Body of pancreas (tissue), 4 donors: ENCODE measurements around the gene PRR18.

ENCODE experiments used
- POLR2A ChIP-seq, 3 donors: fragments of 450-650 bp; IDR thresholded peaks; one replicate each; pipeline ENCODE4 v1.6.1; 2016; ENCODE audit warnings: antibody characterized with exemption in 3 of 3, mild to moderate bottlenecking in 2 of 3
- TF ChIP-seq, protein P1 (sequence below), 7 experiments: fragments of 450-650 bp in 4 of 7; fragments of 200-600 bp in 3 of 7; sonication (generic) in 3 of 7; IDR thresholded peaks; one replicate each; pipeline ENCODE4 v1.5.1; 2016 to 2019; ENCODE audit warnings: antibody characterized with exemption in 7 of 7

GRCh38 chr6:166270706-166271375 lies 37.4 kb downstream of the PRR18 start:
- TF ChIP-seq, protein P1, sequence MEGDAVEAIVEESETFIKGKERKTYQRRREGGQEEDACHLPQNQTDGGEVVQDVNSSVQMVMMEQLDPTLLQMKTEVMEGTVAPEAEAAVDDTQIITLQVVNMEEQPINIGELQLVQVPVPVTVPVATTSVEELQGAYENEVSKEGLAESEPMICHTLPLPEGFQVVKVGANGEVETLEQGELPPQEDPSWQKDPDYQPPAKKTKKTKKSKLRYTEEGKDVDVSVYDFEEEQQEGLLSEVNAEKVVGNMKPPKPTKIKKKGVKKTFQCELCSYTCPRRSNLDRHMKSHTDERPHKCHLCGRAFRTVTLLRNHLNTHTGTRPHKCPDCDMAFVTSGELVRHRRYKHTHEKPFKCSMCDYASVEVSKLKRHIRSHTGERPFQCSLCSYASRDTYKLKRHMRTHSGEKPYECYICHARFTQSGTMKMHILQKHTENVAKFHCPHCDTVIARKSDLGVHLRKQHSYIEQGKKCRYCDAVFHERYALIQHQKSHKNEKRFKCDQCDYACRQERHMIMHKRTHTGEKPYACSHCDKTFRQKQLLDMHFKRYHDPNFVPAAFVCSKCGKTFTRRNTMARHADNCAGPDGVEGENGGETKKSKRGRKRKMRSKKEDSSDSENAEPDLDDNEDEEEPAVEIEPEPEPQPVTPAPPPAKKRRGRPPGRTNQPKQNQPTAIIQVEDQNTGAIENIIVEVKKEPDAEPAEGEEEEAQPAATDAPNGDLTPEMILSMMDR (IDR thresholded peaks at IDR 0.05), result no peak
- TF ChIP-seq POLR2A (IDR thresholded peaks at IDR 0.05), result no peak
